Measurements from ENCODE around the gene MYBPHL.
"Not testable (repeated sequence)": the region's sequence is repeated elsewhere in the genome, so short reads cannot be mapped to it uniquely, and the experiment has no call there.

Gene MYBPHL

GRCh38 chr1:109307274-109308021, 637 bp upstream of the MYBPHL start:
- peak; percentile 81 for DNase-seq (ENCODE audit: low spot score)

GRCh38 chr1:109305991-109306390, 820 bp downstream of the MYBPHL start:
- not testable (repeated sequence) for DNase-seq (ENCODE audit: low spot score)

- DNase-seq (ENCODE audit: low spot score) = no peak
Observed at GRCh38 chr1:109304226-109304920, 2.4 kb downstream of the MYBPHL start.

DNA sequence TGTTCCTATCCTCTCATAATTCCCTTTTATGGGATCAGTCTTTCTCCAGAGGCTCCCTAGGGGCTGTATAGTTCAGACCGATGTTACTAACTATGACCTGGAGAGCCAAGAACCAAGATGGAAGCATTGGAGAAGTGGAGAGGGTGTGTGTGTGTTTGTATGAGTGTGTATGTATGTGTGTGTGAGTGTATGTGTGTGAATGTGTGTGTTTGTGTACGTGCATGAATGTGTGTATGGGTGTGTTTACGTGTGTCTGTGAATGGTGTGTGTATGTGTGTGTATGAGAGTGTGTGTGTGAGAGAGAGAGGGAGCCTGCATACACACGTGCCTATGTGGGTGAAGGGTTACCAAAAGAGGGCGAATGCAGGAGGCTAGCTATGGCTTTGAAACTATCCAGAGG, 4.9 kb downstream of the MYBPHL start:
- DNase-seq (ENCODE audit: low spot score) = no peak

- DNase-seq (ENCODE audit: low spot score) = no peak
Observed at GRCh38 chr1:109300650-109301151, 6.1 kb downstream of the MYBPHL start.

GRCh38 chr1:109299558-109300343, 7.1 kb downstream of the MYBPHL start:
- DNase-seq (ENCODE audit: low spot score) = no peak

DNA sequence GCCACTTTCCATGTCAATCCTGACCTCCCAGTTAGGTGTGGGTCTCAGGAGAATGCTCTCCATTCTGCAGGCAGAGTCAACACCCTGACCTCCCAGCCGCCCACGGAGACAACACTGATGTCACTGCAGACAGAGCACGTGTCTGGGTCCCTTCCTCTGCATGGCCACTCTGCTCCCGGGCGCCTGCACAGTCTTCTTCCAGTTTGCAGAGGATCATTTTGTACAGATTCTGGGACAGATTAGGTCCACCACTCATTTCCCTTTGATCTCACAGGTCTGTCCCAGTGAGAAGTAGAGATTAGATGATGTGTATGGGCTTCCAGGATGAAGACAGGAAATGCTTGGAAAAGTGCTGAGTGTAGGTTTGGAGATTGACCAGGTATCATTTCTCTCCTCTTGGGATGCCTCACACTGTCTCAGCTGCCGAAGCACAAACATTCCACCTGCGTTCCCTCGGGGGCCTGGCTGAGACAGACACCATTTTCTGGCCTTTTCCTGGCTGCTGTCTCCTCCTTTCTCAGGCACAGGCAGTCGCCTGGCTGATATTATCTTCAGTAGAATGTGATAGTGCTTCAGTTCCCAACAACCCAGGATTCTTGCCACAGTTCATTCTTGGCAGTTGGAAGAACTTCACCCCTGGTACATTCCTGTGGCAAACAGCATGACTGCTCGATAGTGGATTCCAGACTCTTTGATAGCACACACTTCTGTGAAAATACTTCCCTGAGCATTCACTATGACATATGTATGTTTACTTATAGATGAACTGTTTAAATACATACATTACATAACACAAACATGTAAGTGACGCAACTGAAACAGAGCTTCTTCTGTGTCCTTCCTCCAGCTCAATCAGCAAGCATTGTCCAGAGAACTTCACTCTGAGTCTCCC, 7.9 kb downstream of the MYBPHL start:
- no peak for DNase-seq (ENCODE audit: low spot score)

GRCh38 chr1:109296782-109297181, 10.0 kb downstream of the MYBPHL start:
- DNase-seq (ENCODE audit: low spot score) = no peak

GRCh38 chr1:109295712-109296415, 10.9 kb downstream of the MYBPHL start:
- DNase-seq (ENCODE audit: low spot score) = peak; percentile 63

GRCh38 chr1:109294481-109294880, 12.3 kb downstream of the MYBPHL start:
- no peak for DNase-seq (ENCODE audit: low spot score)

DNA sequence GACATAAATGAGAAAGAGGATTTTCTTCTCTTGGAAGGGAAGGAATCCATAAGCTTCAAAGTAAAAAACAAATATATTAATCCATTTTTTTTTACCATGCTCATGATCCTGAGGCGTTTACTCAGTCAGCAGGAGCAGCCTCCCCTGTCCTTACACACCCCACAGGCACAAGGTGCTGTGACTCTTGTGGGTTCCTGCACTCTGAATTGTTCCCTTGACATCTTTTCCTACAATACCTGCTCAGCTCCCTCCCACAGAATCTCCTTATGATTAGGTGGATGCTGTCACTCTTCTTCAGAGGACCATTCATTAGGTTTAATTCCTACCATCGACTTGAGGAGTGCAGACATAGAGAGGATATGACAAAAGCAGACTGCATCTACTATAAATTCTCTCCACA, 13.8 kb downstream of the MYBPHL start:
- no peak for DNase-seq (ENCODE audit: low spot score)

GRCh38 chr1:109292364-109292763, 14.4 kb downstream of the MYBPHL start:
- DNase-seq (ENCODE audit: low spot score) = no peak

DNA sequence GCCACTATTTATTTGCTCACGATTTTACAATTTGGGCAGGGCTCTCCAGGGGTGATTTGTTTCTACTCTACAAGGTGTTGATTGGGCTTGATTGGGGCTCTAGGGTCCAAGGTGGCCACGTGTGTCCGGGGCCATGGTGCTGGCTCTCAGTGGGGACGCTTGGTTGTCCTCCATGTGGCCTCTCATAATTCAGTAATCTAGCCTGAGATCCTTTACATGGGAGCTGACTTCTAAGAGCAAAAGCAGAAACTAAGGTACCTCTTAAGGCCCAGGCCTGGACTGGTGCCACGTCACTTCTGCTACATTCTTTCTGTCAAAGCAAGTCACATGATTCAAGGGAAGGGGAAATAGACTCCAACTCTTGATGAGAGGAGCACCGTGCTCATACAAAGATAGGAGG, 15.8 kb downstream of the MYBPHL start:
- no peak for DNase-seq (ENCODE audit: low spot score)

GRCh38 chr1:109290137-109290536, 16.7 kb downstream of the MYBPHL start:
- no peak for DNase-seq (ENCODE audit: low spot score)

GRCh38 chr1:109286762-109287161, 20.0 kb downstream of the MYBPHL start:
- DNase-seq (ENCODE audit: low spot score) = not testable (repeated sequence)

DNA sequence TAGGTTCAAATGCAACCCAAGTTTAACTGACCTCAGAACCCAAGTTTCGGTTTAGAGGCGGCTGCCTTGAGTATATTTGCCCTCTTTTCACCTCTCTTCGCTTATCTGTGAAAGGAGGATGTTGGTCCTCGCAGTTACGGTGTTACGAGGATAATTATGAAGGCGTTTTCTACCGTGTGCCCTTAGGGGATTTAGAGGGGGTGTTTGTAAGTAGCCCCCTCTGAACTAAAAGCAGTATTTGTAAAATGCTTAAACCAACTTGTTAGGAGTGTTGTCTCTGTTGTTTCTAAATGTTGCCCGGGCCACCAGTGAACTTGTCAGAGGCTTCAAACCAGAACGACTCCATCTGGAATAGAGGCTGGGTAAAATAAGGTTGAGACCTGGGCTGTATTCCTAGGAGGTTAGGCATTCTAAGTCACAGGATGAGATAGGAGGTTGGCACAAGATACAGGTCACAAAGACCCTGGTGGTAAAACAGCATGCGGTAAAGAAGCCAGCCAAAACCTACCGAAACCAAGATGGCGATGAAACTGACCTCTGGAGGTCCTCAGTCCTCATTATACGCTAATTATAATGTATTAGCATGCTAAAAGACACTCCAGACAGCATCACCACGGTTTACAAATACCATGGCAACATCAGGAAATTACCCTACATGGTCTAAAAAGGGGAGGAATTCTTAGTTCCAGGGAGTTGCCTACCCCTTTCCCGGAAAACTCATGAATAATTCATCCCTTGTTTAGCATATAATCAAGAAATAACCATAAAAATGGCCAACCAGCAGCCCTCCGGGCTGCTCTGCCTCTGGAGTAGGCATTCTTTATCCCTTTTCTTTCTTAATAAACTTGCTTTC, 22.8 kb downstream of the MYBPHL start:
- DNase-seq (ENCODE audit: low spot score) = no peak

- DNase-seq (ENCODE audit: low spot score) = peak; percentile 97
Observed at GRCh38 chr1:109282952-109283747, 23.7 kb downstream of the MYBPHL start, which contains the start of gene PSRC1. Gene PSRC1, minus strand, starts transcription at chr1:109283145.

- DNase-seq (ENCODE audit: low spot score) = no peak
Observed at GRCh38 chr1:109282497-109282951, 24.3 kb downstream of the MYBPHL start.

All from D341Med (cell line).